Kidney (tissue), 14 donors: ENCODE measurements around the gene PTH1R. TPM values are rescaled to one million over a fixed set of nuclear protein-coding genes. Genes with fewer than 3 reads are reported as not detected.
"Not testable (repeated sequence)": the region's sequence is repeated elsewhere in the genome, so short reads cannot be mapped to it uniquely, and the experiment has no call there.

Experiments
- DNase-seq, 5 donors: peaks; one replicate each; pipeline ENCODE4 v3.0.0-alpha.2; 2013 to 2020
- FAIRE-seq: peaks from 2 replicates; lab custom pipeline; 2012; peaks lifted over from hg19 to GRCh38; lab: Jason Lieb, UNC
- H3K27ac ChIP-seq, 2 donors: one replicate each; pipeline ENCODE4 v1.7.0; 2013; ENCODE audit warnings: low read depth in 2 of 2, low read length in 2 of 2, inconsistent platforms in 1 of 2
- H3K27me3 ChIP-seq: one replicate; pipeline ENCODE4 v1.7.1; 2013; ENCODE audit warnings: low read length, inconsistent platforms; ENCODE audit not compliant: control insufficient read depth, insufficient read depth
- H3K36me3 ChIP-seq, 3 donors: one replicate each; pipeline versions ENCODE4 v1.7.0 to v1.7.1; 2013; ENCODE audit warnings: low read length in 3 of 3, control low read depth in 1 of 3, inconsistent platforms in 1 of 3; ENCODE audit not compliant: insufficient read depth in 3 of 3, control insufficient read depth in 2 of 3
- H3K4me1 ChIP-seq, 3 donors: one replicate each; pipeline versions ENCODE4 v1.7.0 to v1.7.1; 2013; ENCODE audit warnings: low read length in 3 of 3, inconsistent platforms in 1 of 3, low read depth in 1 of 3; ENCODE audit not compliant: control insufficient read depth in 2 of 3, insufficient read depth in 2 of 3
- H3K4me3 ChIP-seq, 3 donors: one replicate each; pipeline versions ENCODE4 v1.7.0 to v1.8.1; 2013; ENCODE audit warnings: low read length in 3 of 3, control low read depth in 1 of 3, inconsistent platforms in 1 of 3
- H3K9ac ChIP-seq, 3 donors: one replicate each; pipeline versions ENCODE4 v1.7.0 to v1.7.1; 2013; ENCODE audit warnings: low read length in 3 of 3, control low read depth in 1 of 3, inconsistent platforms in 1 of 3
- H3K9me3 ChIP-seq, 3 donors: one replicate each; pipeline versions ENCODE4 v1.7.0 to v1.7.1; 2013; ENCODE audit warnings: low read length in 3 of 3, control low read depth in 1 of 3, inconsistent platforms in 1 of 3; ENCODE audit not compliant: control insufficient read depth in 2 of 3, insufficient read depth in 1 of 3
- intact Hi-C: fragments of 100-400 bp; cut with DNase I; formaldehyde crosslinking; loops from one replicate; pipeline ENCODE4 v1.11.1; 2022
- polyA plus RNA-seq: library from polyadenylated mRNA; stranded (reverse); fragments of 350-450 nt; fragmentation: Illumina TruSeq; extraction: RNeasy Lipid Tissue Mini Kit (QIAGEN cat#74804); gene quantifications from one replicate; pipeline ENCODE4 v1.2.3, GENCODE V29; 2014; ENCODE audit warnings: low read depth, low replicate concordance; ENCODE audit not compliant: insufficient read depth
- total RNA-seq: library from RNA; stranded (reverse); fragmentation: NEBNext Ultra II Directional; extraction: Animal tissue kit (Norgen Biotek cat#: 25700); gene quantifications from one replicate; pipeline ENCODE4 v1.2.1, GENCODE V29; 2021
- TF ChIP-seq, protein P1 (sequence below): IDR thresholded peaks from 3 replicates; pipeline ENCODE4 v1.5.1; 2012; ENCODE audit warnings: mild to moderate bottlenecking, moderate library complexity, borderline replicate concordance; ENCODE audit not compliant: insufficient read depth; ENCODE audit errors: extremely low read depth
- donor health status: control.
- donor health status: control.
- donor health status: control.
- donor health status: control.
- donor health status: control.
- donor health status: DM: yes; HTN: yes; CAD: no.
- donor health status: Normal renal cell carcinoma (clear cell type).

PTH1R gene
- total and polyA plus RNA-seq, 2 donors from 2014 or later: 286 to 1,885 TPM

DNA sequence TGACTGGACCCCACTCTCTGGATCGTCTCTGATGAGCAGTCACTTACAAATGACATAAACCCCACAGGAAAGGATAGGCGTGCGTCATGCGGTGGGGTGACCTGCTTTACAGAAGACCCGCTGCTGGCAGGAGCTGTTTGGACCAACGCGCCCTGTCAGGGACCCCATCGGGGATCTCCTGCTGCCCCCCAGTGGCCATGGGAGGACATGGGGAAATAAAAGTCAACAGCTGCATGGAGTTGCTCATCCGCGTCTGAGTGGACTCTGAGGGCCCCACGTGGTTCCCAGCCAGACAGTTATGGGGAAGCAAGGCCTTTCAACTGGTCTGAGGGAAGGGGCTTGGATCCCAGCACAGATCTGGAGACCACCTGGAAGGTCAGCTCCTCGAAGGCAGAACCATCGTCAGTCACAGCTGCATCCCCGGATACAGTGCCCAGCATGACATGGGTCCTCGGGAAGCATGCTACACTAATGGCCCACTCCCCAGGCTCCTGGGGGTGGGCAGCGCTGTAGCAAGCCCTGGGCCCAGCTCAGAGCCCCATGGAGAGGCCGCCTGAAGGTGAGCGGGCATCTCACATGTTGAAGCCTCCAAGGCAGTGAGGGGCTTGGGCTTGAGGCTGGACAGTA, 32.1 kb downstream of the PTH1R start:
- DNase-seq: peak; percentile 94 to 97 (median 95)
- no peak for FAIRE-seq
- Histone ChIP-seq H3K36me3 (no peaks in the 10 kb centered on the region), H3K4me3 (no peak overlapping the region), H3K4me1 (peaks cover 0 to 24% (median 8%) of the 10 kb centered on the region in 3 donors), H3K9me3 (no peaks in the 10 kb centered on the region), H3K27ac (no peak overlapping the region), H3K9ac (no peak overlapping the region), H3K27me3 (no peaks in the 10 kb centered on the region)
- intact Hi-C loops: loop anchor here (5.0 kb wide), 1 partner anchor 202 kb away; no protein-coding TSS in a partner anchor
- TF ChIP-seq, protein P1, sequence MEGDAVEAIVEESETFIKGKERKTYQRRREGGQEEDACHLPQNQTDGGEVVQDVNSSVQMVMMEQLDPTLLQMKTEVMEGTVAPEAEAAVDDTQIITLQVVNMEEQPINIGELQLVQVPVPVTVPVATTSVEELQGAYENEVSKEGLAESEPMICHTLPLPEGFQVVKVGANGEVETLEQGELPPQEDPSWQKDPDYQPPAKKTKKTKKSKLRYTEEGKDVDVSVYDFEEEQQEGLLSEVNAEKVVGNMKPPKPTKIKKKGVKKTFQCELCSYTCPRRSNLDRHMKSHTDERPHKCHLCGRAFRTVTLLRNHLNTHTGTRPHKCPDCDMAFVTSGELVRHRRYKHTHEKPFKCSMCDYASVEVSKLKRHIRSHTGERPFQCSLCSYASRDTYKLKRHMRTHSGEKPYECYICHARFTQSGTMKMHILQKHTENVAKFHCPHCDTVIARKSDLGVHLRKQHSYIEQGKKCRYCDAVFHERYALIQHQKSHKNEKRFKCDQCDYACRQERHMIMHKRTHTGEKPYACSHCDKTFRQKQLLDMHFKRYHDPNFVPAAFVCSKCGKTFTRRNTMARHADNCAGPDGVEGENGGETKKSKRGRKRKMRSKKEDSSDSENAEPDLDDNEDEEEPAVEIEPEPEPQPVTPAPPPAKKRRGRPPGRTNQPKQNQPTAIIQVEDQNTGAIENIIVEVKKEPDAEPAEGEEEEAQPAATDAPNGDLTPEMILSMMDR: peak; percentile 90

DNA sequence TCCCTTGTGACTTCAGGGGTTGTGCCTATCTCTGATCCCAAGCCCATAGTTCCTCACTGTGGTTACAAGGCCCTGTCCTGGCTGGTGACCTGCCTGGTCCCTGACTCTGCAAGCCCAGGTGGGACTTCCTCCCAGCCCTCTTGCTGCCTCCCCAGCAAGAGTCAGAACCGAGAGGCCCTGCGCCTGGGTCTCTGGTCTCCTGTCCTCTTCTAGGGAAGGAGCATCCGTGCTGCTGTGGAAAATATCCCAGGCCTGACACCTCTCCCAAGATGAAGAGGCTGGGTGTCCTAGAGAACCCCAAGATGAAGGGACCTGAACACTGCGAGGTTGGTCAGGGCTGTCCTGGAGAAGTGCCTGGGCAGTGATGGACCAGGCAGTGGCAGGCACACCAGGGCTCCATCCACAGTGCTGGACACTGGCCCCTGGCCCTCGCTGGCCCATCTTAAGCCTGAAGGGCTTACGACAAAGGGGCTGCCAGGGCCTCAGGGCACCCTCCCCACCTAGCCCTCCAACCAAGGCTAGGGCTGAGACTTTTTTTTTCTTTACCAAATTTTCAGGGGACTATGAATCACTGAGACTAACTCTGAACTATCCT, 32.7 kb downstream of the PTH1R start:
- H3K4me3 ChIP-seq: no peak overlapping the region
- peak in 2 of 5 donors; percentile 41 to 64 for DNase-seq
- H3K4me1 ChIP-seq: peaks cover 0 to 24% (median 8%) of the 10 kb centered on the region in 3 donors
- no peak overlapping the region for H3K9ac ChIP-seq
- H3K9me3 ChIP-seq: no peaks in the 10 kb centered on the region
- no peak overlapping the region for H3K27ac ChIP-seq
- FAIRE-seq: no peak
- no peaks in the 10 kb centered on the region for H3K27me3 ChIP-seq
- no peaks in the 10 kb centered on the region for H3K36me3 ChIP-seq
- TF ChIP-seq, protein P1: no peak
- intact Hi-C loops: loop anchor here (5.0 kb wide), 1 partner anchor 203 kb away; no protein-coding TSS in a partner anchor

DNA sequence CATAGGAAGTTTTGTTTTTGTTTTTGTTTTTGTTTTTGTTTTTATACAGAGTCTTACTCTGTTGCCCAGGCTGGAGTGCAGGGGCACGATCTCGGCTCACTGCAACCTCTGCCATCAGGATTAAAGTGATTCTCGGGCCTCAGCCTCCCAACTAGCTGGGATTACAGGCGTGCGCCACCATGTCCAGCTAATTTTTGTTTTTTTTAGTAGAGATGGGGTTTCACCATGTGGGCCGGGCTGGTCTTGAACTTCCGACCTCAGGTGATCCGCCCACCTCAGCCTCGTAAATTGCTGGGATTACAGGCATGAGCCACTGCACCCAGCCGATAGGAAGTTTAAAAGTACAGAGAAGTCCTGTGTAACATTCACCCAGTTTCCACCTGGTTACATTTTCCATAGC, 33.4 kb downstream of the PTH1R start:
- peaks cover 0 to 24% (median 8%) of the 10 kb centered on the region in 3 donors for H3K4me1 ChIP-seq
- H3K27ac ChIP-seq, FAIRE-seq, H3K9me3 ChIP-seq, H3K4me3 ChIP-seq, H3K27me3 ChIP-seq, H3K36me3 ChIP-seq, H3K9ac ChIP-seq: not testable (repeated sequence)
- DNase-seq: peak in 2 of 5 donors; percentile 20 to 29
- intact Hi-C loops: loop anchor here (5.0 kb wide), 1 partner anchor 204 kb away; no protein-coding TSS in a partner anchor

DNA sequence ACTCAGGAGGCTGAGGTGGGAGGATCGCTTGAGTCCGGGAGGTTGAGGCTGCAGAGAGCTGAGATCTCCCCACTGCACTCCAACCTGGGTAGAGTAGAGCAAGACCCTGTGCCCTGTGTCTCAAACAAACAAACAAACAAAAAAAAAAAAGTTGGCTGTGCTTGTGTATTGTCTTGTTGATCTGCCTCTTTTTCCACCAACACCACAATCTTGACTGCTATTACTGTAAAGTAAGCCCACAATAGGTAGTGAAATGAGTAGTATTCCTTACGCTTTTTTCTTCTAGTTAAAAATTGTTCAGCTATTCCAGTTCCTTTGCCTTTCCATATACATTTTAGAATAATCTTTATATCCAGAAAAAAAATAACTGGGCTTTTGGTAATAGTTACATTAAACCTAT, 35.5 kb downstream of the PTH1R start:
- Histone ChIP-seq H3K9ac (no peak overlapping the region), H3K27ac (no peak overlapping the region), H3K4me1 (peaks cover 0 to 20% (median 8%) of the 10 kb centered on the region in 3 donors), H3K36me3 (peaks cover 0 to 6% (median 5%) of the 10 kb centered on the region in 3 donors), H3K9me3 (no peaks in the 10 kb centered on the region), H3K4me3 (no peak overlapping the region), H3K27me3 (no peaks in the 10 kb centered on the region)
- DNase-seq (no peak), FAIRE-seq (no peak)
- intact Hi-C loops: loop anchor here (5.0 kb wide), 1 partner anchor 206 kb away; no protein-coding TSS in a partner anchor
- TF ChIP-seq, protein P1: no peak
